NCI-H146 (cell line): Measurements from ENCODE around the gene MAST1.
"Not testable (repeated sequence)": the region's sequence is repeated elsewhere in the genome, so short reads cannot be mapped to it uniquely, and the experiment has no call there.

ENCODE experiments used
- DNase-seq: peaks from one replicate; lab custom pipeline; 2025; lab: John Stamatoyannopoulos, UW

MAST1 gene

DNA sequence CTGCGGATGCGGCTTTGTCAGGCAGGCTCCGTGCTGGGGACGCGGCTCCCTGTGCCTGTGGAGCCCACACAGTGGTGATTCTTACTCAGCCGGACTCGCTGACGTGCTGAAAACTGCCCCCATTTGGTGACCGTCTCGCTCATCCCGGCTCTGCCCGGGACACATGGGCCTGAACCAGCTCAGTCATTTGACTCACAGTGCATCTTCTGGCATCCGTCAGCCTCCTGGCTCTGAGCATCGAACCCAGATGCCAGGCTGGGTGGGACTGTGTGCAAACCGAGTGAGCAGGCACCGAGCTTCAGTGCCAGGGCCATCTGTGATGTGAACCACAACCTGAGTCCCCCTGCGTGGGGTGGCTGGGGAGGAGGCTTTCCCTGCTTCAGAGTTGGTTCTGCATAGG, 58.1 kb downstream of the MAST1 start:
- DNase-seq = no peak

DNA sequence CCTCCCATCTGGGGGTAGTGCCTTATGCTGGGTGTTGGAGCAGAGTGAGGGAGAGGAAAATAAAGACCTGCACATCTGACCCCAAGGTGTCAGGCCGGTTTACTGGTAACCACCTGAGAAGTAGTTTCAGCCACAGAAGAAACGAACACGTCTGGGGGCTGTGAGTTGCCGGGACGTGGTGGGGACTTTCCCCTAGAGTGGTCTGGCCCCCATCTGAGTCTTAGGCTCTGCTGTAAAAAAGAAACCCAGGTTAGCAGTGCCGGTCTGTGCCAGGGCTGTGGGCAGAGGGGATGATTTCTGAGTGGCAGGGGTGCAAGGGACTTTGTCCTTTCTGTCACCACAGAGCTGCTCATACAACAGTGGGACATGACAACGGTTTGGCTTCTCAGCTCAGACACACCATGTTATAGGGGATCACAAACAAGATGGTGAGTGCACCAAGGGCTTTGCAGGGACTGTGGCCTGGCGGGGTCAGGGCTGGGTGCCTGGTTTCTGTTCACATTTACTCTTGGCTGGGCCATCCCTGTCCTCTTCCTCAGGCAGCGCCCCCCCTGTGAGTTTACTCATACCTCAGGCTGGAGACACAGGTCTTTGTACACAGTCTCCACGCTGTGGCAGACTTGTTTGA, 61.7 kb downstream of the MAST1 start:
- DNase-seq = no peak

DNA sequence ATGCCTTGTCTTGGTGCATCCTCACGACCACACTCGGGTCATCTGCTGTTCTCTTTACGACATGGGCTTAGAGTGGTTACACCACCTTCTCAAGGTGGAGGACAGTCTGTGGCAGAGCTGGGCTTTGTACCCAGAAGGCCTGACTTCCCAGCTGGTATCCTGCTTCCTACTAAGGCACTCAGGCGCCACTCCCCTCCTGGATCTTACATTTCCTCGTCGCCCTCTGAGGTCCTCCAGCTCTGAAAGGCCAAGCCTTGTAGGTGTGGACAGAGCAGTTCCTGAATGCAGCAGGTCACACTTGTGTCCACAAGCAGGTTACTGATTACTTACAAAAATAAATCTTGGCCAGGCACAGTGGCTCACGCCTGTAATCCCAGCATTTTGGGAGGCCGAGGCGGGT, 68.9 kb downstream of the MAST1 start:
- DNase-seq = no peak

GRCh38 chr19:12912571-12912970, 74.3 kb downstream of the MAST1 start:
- DNase-seq = peak; percentile 99

DNA sequence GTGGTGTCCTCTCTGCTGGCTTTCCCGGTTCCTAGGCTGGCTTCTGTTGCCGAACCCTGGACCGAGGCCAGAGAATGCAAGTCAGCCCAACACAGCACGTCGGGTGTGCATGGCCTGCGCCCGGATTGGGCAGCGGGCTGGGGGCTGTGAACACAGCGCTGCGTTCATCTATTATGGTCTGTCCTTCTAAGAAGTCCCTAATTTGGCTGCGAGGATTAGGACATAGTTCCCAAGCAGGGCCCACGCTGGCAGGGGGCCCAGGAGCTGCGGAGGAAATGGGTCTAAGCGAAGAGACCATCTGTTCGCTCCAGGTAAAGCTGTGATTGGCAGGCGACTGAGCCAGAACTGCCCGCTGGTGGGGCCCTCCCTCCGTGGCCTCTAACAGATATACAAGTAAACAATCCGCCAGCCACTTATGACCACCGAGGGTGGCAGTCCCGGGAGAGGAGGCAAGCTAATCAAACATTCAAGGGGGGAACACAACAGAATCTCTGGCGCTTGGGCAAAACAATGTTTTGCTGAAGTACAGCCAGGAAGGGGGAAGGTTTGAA, 74.8 kb downstream of the MAST1 start:
- peak; percentile 99 for DNase-seq

DNA sequence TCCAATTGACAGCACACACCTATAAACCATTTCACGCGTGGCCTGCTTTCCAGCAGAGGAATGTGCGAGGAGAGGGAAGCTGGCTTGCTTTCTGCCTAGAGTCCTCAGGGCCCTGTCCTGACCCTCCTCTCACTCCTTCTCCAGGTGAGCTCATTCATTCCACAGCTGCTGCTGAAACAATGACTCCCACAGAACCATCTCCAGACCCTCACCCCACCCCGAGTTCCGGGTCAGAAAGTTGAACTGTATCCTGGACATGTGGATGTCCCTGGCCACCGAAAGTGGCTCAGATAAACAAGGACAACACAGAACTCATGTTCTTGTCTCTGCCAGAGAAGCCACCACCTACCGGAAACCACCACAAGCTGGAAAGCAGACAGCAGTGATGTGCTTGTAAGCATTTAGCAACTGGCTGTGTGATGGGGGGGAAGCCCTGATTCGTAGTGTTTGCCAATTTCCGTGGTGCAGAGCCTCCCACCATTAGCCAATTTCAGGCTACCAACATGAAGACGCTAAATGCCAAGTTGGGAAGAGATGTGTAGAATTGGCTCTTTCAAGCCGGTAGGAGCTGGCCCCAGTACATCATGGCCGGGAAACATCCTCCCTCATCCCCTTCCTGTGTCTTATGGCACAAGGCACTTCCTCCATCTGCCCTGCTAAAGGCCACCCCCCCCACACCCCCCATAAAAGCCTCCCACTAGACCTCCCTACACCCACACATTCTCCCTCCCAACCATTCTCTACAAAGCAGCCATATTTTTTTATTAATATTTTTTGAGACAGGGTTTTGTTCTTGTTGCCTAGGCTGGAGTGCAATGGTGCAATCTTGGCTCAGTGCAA, 75.8 kb downstream of the MAST1 start:
- DNase-seq = peak; percentile 43

DNA sequence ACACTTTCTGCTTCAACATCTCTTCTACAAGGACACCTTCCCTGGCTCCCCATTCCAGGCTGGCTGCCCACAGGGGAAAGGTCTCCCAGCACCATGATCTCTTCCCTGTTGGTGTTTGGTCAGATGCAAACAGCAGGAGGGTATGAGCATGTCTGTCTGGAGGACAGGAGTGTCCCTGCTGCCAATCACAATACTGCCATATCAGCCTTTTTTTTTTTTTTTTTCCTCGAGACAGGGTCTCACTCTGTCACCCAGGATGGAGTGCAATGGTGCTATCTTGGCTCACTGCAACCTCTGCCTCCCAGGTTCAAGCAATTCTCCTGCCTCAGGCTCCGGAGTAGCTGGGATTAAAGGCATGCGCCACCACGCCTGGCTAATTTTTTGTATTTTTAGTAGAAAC, 77.5 kb downstream of the MAST1 start:
- not testable (repeated sequence) for DNase-seq

DNA sequence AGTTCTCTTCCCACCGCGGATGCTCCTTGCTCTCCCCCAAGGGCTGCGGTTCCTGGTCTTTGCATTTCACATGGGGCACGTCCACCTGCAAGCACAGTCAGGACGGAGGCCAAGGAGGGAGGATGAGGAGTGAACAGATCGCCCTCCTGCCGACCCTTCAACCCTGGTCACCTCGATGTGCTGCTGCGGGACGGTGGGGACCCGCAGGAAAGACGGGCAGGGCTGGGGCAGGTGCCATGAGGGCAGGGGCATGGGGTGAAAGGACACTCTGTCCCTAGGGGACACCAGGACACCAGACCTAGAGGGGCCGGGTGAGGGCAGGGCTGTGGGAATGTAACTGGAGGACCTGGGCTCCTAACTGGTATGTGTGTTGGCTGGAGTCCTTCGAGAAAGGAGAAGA, 79.9 kb downstream of the MAST1 start:
- no peak for DNase-seq

- no peak for DNase-seq
These were observed 82.7 kb downstream of the MAST1 start for GRCh38 chr19:12921047-12921446.

GRCh38 chr19:12922959-12923358, 84.6 kb downstream of the MAST1 start:
- no peak for DNase-seq
